GM19238 (cell line): ENCODE data around the gene BTNL8.

Experiments
- DNase-seq: peaks from one replicate; pipeline ENCODE4 v3.0.0; 2011; ENCODE audit warnings: low spot score; ENCODE audit not compliant: insufficient read length

Gene BTNL8

GRCh38 chr5:180959661-180960060, 60.7 kb downstream of the BTNL8 start:
- no peak for DNase-seq

GRCh38 chr5:180960209-180960608, 61.2 kb downstream of the BTNL8 start:
- no peak for DNase-seq

- no peak for DNase-seq
Observed at GRCh38 chr5:180969406-180969805, 70.4 kb downstream of the BTNL8 start.

- DNase-seq = no peak
Observed at GRCh38 chr5:180970336-180970735, 71.4 kb downstream of the BTNL8 start.

GRCh38 chr5:180970875-180971274, 71.9 kb downstream of the BTNL8 start:
- no peak for DNase-seq

GRCh38 chr5:180974612-180975315, 75.8 kb downstream of the BTNL8 start:
- DNase-seq = no peak

- no peak for DNase-seq
Observed at GRCh38 chr5:180975338-180975737, 76.4 kb downstream of the BTNL8 start.

GRCh38 chr5:180976518-180976917, 77.6 kb downstream of the BTNL8 start:
- no peak for DNase-seq

GRCh38 chr5:180977852-180978251, 78.9 kb downstream of the BTNL8 start:
- no peak for DNase-seq

- DNase-seq = no peak
Observed at GRCh38 chr5:180982008-180982741, 83.2 kb downstream of the BTNL8 start.

GRCh38 chr5:180988016-180988415, 89.1 kb downstream of the BTNL8 start:
- no peak for DNase-seq

GRCh38 chr5:180988592-180988991, 89.6 kb downstream of the BTNL8 start, which contains the start of gene BTNL3:
BTNL3 (plus strand) TSS chr5:180988846; CDS start chr5:180989029, 183 bp downstream.
- no peak for DNase-seq

GRCh38 chr5:180990086-180990881, 91.3 kb downstream of the BTNL8 start:
- no peak for DNase-seq

- no peak for DNase-seq
Observed at GRCh38 chr5:180990882-180991242, 91.9 kb downstream of the BTNL8 start.
